Tibial nerve (tissue), 4 donors: ENCODE measurements around the gene RCL1. TPM values are rescaled to one million over a fixed set of nuclear protein-coding genes. Genes with fewer than 3 reads are reported as not detected.

ENCODE experiments used
- DNase-seq, 2 donors: peaks; one replicate each; pipeline ENCODE4 v3.0.0-alpha.2; 2019; ENCODE audit warnings: low spot score in 2 of 2
- H3K27ac ChIP-seq, 4 donors: fragments of 200-600 bp; sonication (generic) in 3 of 4; one replicate each; pipeline ENCODE4 v1.5.1; 2017 to 2019; ENCODE audit warnings: mild to moderate bottlenecking in 1 of 4
- H3K27me3 ChIP-seq, 2 donors: fragments of 200-600 bp; sonication (generic) in 1 of 2; one replicate each; pipeline versions ENCODE4 v1.5.1 to v1.6.0; 2017 to 2019
- H3K36me3 ChIP-seq, 3 donors: fragments of 200-600 bp; sonication (generic); one replicate each; pipeline ENCODE4 v1.5.1; 2018 to 2019
- H3K4me1 ChIP-seq, 4 donors: fragments of 200-600 bp; sonication (generic) in 3 of 4; one replicate each; pipeline ENCODE4 v1.5.1; 2017 to 2019
- H3K4me3 ChIP-seq, 4 donors: fragments of 200-600 bp; sonication (generic) in 3 of 4; one replicate each; pipeline ENCODE4 v1.5.1; 2017 to 2019; ENCODE audit warnings: mild to moderate bottlenecking in 1 of 4, moderate library complexity in 1 of 4
- H3K9me3 ChIP-seq, 4 donors: fragments of 200-600 bp; sonication (generic) in 3 of 4; one replicate each; pipeline ENCODE4 v1.5.1; 2017 to 2019
- EP300 ChIP-seq, 2 donors: sonication (generic); formaldehyde crosslinking; IDR thresholded peaks; one replicate each; pipeline ENCODE4 v1.6.1; 2017; ENCODE audit warnings: antibody characterized with exemption in 2 of 2, mild to moderate bottlenecking in 1 of 2
- POLR2A ChIP-seq, 2 donors: fragments of 450-650 bp; IDR thresholded peaks; one replicate each; pipeline ENCODE4 v1.6.1; 2017; ENCODE audit warnings: antibody characterized with exemption in 2 of 2, mild to moderate bottlenecking in 2 of 2, moderate library complexity in 2 of 2
- WGBS, 2 donors: methylation state at CpG; one replicate each; pipeline ENCODE4 v1.1.5; 2018; 5-methylcytosine and 5-hydroxymethylcytosine counted together
- total RNA-seq, 4 donors: library from RNA; depleted of rRNA; stranded (reverse); fragments of >200 nt; gene quantifications; one replicate each; pipeline ENCODE4 v1.1.0, GENCODE V29; 2016
- TF ChIP-seq, protein P1 (sequence below), 5 experiments: fragments of 200-600 bp in 3 of 5; fragments of 450-650 bp in 2 of 5; sonication (generic) in 3 of 5; IDR thresholded peaks; one replicate each; pipeline ENCODE4 v1.5.1; 2016 to 2019; ENCODE audit warnings: antibody characterized with exemption in 5 of 5, mild to moderate bottlenecking in 3 of 5, moderate library complexity in 2 of 5

The RCL1 gene
- total RNA-seq, 4 donors from 2014 or later = 54.8 to 85.3 (median 64.0) TPM

DNA sequence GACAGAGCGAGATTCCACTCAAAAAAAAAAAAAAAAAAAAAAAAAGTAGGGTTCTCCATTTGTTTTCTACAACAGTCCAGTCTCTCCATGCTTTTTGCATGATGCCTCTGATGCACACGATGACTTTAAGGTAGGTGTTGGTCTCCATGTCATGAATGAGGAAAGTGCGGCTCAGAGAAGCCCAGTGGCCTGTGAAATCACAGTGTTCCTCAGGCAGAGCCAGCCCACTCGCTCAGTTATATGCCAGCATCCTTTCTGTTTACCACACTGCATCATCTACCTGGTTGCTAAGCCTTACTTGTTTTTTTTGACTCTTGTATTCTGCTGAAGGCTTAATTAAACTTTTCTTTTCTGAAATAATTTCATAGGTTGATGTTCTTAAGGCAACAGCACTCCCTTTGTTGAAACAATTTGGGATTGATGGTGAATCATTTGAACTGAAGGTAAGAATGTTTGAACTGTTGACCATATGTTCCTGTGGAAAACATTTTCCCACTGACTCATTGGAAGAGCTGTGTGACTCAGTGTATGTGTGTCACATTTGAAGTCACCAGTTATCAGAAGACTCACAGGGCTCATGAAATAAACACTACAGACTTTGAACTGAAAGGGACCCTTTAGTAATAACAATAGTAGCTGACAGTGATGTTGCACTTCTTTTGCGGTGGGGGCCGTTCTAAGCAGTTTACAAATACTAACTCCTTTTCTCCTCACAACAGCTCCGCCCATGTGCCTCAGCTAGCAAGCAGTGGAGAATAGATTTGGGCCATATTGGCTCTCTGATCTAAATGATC, 40.2 kb downstream of the RCL1 start:
- no peak overlapping the region for H3K4me3 ChIP-seq
- peaks cover 0 to 33% (median 0%) of the 10 kb centered on the region in 4 donors for H3K4me1 ChIP-seq
- H3K27ac ChIP-seq = no peak overlapping the region
- 89 to 92% methylated on average over 7 of the region's 7 CpGs for WGBS, 2 donors
- H3K9me3 ChIP-seq = no peaks in the 10 kb centered on the region
- H3K36me3 ChIP-seq = peaks cover 0 to 28% (median 0%) of the 10 kb centered on the region in 3 donors
- TF ChIP-seq POLR2A (IDR thresholded peaks at IDR 0.05) = no peak
- TF ChIP-seq, protein P1, sequence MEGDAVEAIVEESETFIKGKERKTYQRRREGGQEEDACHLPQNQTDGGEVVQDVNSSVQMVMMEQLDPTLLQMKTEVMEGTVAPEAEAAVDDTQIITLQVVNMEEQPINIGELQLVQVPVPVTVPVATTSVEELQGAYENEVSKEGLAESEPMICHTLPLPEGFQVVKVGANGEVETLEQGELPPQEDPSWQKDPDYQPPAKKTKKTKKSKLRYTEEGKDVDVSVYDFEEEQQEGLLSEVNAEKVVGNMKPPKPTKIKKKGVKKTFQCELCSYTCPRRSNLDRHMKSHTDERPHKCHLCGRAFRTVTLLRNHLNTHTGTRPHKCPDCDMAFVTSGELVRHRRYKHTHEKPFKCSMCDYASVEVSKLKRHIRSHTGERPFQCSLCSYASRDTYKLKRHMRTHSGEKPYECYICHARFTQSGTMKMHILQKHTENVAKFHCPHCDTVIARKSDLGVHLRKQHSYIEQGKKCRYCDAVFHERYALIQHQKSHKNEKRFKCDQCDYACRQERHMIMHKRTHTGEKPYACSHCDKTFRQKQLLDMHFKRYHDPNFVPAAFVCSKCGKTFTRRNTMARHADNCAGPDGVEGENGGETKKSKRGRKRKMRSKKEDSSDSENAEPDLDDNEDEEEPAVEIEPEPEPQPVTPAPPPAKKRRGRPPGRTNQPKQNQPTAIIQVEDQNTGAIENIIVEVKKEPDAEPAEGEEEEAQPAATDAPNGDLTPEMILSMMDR (IDR thresholded peaks at IDR 0.05) = no peak
- no peak for TF ChIP-seq EP300 (IDR thresholded peaks at IDR 0.05)
- DNase-seq = no peak
- no peaks in the 10 kb centered on the region for H3K27me3 ChIP-seq

DNA sequence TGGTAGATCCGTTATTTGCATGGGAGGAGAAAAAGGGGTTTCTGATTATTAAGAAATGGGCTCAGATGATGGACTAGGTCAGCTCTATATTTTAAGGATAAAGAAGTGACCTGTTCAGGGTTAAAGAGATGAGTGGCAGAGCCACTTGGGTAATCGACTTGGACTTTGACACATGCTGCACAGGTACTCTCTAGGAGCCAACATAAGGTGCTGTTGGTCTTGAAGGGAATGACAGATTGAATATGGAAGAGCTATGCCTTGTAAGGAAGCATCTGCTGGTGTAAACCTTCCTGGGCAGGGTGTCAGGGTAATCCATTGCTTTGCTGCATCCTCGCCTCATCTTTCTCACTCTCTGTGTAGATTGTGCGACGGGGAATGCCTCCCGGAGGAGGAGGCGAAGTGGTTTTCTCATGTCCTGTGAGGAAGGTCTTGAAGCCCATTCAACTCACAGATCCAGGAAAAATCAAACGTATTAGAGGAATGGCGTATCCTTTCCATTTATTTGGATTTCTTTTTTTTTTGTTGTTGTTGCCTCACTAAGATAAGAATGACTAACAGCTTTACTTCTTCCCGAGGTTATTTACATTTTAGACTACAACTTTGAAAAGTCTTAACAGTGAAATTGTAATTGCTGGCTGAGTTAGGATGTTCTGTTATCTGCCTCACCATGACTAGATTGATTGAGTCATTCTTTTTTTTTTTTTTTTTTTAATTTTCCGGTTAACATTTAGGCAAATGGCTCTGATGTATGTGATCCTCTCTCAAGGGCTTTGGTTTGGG, 41.2 kb downstream of the RCL1 start:
- Histone ChIP-seq H3K27ac (no peak overlapping the region), H3K4me3 (no peak overlapping the region), H3K27me3 (no peaks in the 10 kb centered on the region), H3K36me3 (peaks cover 0 to 28% (median 0%) of the 10 kb centered on the region in 3 donors), H3K4me1 (peaks cover 0 to 34% (median 0%) of the 10 kb centered on the region in 4 donors), H3K9me3 (no peaks in the 10 kb centered on the region)
- WGBS, 2 donors = 89 to 92% methylated on average over 11 of the region's 11 CpGs
- no peak for DNase-seq
- TF ChIP-seq, protein P1 (IDR thresholded peaks at IDR 0.05) = no peak
- TF ChIP-seq EP300 (IDR thresholded peaks at IDR 0.05) (no peak), POLR2A (IDR thresholded peaks at IDR 0.05) (no peak)

DNA sequence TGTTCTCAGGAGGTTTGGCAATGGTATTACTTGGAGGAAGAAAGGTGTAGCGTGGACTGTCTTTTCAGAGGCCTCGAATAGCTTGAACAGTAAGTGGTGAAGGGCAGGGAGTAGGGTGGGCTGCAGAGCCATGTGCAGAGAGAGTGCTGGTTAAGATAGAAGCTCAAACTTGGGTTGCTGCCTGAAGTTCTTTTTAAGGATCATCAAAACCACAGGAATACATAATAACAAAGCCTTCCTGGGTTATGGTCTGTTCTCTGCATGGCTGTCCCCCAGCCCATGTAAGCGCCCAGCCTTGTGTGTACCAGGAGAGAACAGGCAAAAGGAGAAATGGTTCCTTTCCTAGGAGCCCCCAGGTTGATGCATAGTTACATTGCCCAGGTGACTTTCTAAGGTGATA, 43.9 kb downstream of the RCL1 start:
- Histone ChIP-seq H3K27me3 (no peaks in the 10 kb centered on the region), H3K36me3 (peaks cover 0 to 37% (median 0%) of the 10 kb centered on the region in 3 donors), H3K4me1 (peaks cover 0 to 40% (median 0%) of the 10 kb centered on the region in 4 donors), H3K9me3 (no peaks in the 10 kb centered on the region), H3K4me3 (no peak overlapping the region), H3K27ac (peak overlapping the region in 2 of 4 donors; percentile 44 to 75)
- DNase-seq = no peak
- 98 to 100% methylated on average over 3 of the region's 3 CpGs for WGBS, 2 donors
- TF ChIP-seq EP300 (IDR thresholded peaks at IDR 0.05) (no peak), POLR2A (IDR thresholded peaks at IDR 0.05) (no peak)
- TF ChIP-seq, protein P1 (IDR thresholded peaks at IDR 0.05) = no peak

DNA sequence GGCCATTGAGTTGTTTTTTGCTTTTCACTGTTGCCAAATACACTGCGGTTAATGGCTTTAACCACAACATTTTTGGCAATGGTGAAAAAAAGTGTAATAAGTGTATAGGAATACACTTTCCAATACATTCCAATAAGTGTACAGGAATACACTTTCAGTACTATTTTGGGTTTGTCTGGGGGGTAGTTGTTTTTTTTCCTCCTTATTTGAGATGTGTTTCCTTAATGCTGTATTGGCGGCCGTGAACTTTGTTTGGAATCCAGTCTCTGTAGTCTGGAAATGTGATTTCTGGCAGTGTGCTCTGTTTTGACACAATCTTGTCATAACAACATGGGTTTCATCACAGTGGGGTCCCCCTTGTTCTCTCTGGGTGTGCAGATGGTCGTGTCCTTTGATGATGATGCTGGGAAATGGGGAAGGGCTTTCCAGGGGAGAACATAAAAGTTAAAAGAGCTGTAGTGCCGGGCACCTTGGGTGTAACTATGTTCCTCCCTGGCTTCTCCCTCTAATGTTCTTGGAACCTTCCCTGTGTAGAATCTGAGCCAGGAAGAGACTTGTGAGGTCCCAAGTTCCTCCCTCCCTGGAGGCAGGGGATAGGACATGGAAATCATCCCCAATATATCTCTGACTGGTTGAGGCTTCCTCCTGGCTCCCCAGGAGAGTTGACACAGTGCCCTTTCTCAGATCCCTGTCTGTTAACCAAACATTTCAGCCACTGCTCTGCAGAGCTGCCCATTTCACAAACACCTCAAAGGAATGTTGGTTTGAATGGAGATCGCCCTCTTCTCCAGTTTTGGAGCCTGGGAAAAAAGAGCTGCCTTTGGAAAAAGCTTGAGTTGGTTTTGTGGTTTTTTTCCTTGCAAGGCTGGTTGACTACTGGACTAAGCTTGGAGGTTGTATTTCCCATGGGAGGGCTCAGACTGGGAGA, 44.8 kb downstream of the RCL1 start:
- WGBS, 2 donors = 67 to 70% methylated on average over 6 of the region's 6 CpGs
- H3K4me3 ChIP-seq = no peak overlapping the region
- H3K9me3 ChIP-seq = no peaks in the 10 kb centered on the region
- H3K36me3 ChIP-seq = peaks cover 0 to 40% (median 0%) of the 10 kb centered on the region in 3 donors
- TF ChIP-seq EP300 (IDR thresholded peaks at IDR 0.05) (peak in 1 of 2 donors; percentile 73), POLR2A (IDR thresholded peaks at IDR 0.05) (no peak)
- DNase-seq = peak in 1 of 2 donors; percentile 57
- H3K27me3 ChIP-seq = no peaks in the 10 kb centered on the region
- H3K27ac ChIP-seq = peak overlapping the region in 2 of 4 donors; percentile 70 to 75
- peaks cover 0 to 40% (median 0%) of the 10 kb centered on the region in 4 donors for H3K4me1 ChIP-seq

DNA sequence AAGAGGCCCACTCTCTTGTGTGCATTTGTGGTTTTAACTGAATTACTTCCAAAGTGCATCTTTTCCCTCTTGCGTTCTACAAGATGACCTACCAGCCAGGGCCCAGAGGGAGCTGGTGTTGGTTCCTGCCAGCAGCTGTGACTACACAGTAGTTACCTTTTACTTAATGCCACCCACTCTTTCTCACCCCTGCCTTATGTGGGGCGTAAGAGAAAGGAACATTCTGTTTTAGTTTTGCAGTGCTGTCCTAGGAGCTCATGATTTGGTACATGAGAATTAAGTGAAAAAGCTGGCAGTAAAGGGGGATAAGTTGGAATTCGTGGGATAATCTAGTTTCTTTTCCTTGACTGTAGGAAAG, 45.4 kb downstream of the RCL1 start:
- 49 to 56% methylated on average over 3 of the region's 3 CpGs for whole genome bisulfite sequencing, 2 donors
- H3K4me1 ChIP-seq = peaks cover 0 to 40% (median 0%) of the 10 kb centered on the region in 4 donors
- no peak for DNase-seq

More for the DNA sequence above, 45.4 kb downstream of the RCL1 start:
- Histone ChIP-seq H3K27me3 (no peaks in the 10 kb centered on the region), H3K4me3 (no peak overlapping the region), H3K36me3 (peaks cover 0 to 42% (median 0%) of the 10 kb centered on the region in 3 donors), H3K9me3 (no peaks in the 10 kb centered on the region), H3K27ac (peak overlapping the region in 2 of 4 donors; percentile 70 to 75)
- peak in 1 of 2 donors; percentile 54 for TF ChIP-seq EP300 (IDR thresholded peaks at IDR 0.05)
- TF ChIP-seq, protein P1 (IDR thresholded peaks at IDR 0.05) = no peak
